ENCODE measurements around the gene C5orf52.

DNA sequence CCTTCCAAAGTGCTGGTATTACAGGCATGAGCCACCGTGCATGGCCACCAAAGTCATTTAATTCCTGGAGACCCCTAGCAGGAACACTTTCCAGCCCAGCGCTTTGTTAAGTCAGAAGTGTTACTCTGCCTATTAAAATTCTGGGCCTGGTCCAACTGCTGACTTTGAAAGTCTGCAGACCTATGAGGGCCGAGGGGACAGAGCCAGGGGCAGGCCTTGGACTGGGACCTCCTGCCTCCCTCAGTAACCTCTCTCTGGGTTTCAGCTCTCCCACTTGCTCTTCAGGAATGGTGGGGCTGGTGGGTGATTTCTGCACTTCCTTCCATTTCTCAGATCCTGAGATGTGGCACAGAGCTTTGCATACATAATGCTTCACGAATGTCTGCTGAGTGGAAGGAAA is 9.7 kb downstream of the C5orf52 start:
- TF ChIP-seq, protein P1, sequence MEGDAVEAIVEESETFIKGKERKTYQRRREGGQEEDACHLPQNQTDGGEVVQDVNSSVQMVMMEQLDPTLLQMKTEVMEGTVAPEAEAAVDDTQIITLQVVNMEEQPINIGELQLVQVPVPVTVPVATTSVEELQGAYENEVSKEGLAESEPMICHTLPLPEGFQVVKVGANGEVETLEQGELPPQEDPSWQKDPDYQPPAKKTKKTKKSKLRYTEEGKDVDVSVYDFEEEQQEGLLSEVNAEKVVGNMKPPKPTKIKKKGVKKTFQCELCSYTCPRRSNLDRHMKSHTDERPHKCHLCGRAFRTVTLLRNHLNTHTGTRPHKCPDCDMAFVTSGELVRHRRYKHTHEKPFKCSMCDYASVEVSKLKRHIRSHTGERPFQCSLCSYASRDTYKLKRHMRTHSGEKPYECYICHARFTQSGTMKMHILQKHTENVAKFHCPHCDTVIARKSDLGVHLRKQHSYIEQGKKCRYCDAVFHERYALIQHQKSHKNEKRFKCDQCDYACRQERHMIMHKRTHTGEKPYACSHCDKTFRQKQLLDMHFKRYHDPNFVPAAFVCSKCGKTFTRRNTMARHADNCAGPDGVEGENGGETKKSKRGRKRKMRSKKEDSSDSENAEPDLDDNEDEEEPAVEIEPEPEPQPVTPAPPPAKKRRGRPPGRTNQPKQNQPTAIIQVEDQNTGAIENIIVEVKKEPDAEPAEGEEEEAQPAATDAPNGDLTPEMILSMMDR (IDR thresholded peaks at IDR 0.05; ENCODE audit: low read length): no peak
- TF ChIP-seq EZH2 (optimal IDR thresholded peaks at IDR 0.05; ENCODE audit: low read depth, low read length) (no peak), EZH2phosphoT487 (IDR thresholded peaks at IDR 0.05; ENCODE audit: low read length) (no peak)

Data from MM.1S (cell line).